ENCODE data around the gene DPRX. TPM values are rescaled to one million over a fixed set of nuclear protein-coding genes. Genes with fewer than 3 reads are reported as not detected.
"Not testable (repeated sequence)": the region's sequence is repeated elsewhere in the genome, so short reads cannot be mapped to it uniquely, and the experiment has no call there.

DPRX gene
- total RNA-seq, 1 donor from 2014 or later: not detected

DNA sequence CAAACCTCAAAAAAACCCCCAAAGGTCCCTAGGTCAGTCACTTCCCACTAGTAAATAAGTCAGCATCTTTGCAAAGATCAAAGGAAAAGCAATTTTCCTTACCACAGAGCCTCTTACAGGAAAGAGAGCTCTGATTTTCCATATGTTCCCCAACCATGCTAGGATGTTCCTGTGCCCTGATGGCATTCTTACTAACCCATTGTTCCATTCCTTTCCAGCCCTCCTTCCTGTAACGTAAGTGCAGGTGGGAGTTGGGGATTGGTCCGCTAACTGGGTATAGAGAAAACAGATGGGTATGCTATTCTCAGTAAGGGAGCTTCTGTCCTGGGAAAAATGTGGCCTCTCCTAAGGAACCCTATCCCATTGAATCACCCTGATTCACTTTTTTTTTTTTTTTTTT, 14.3 kb downstream of the DPRX start:
- intact Hi-C loops (cut with micrococcal nuclease): no loop called here

- intact Hi-C loops (cut with micrococcal nuclease): no loop called here
Observed at GRCh38 chr19:53647350-53647749, 15.6 kb downstream of the DPRX start.

DNA sequence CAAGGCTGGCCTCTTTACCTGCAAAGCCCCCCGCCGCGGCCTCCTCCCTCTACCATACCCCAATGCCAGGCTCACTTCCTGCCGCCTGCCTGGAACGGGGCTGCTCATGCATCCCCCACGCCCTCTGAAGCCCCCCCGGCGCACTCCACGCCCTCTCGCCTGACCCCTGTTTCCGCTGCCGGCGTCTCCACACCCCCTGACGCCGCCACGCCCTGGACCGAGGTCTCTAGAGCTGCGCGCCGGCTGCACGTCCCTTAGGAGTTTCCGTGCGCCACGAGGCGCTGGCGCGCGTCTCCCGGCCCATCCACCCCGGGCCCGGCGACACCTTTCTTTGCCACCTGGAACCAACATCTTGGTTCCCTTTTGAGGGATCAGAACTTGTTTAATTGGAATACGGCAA, 16.0 kb downstream of the DPRX start:
- intact Hi-C loops (cut with micrococcal nuclease): no loop called here

DNA sequence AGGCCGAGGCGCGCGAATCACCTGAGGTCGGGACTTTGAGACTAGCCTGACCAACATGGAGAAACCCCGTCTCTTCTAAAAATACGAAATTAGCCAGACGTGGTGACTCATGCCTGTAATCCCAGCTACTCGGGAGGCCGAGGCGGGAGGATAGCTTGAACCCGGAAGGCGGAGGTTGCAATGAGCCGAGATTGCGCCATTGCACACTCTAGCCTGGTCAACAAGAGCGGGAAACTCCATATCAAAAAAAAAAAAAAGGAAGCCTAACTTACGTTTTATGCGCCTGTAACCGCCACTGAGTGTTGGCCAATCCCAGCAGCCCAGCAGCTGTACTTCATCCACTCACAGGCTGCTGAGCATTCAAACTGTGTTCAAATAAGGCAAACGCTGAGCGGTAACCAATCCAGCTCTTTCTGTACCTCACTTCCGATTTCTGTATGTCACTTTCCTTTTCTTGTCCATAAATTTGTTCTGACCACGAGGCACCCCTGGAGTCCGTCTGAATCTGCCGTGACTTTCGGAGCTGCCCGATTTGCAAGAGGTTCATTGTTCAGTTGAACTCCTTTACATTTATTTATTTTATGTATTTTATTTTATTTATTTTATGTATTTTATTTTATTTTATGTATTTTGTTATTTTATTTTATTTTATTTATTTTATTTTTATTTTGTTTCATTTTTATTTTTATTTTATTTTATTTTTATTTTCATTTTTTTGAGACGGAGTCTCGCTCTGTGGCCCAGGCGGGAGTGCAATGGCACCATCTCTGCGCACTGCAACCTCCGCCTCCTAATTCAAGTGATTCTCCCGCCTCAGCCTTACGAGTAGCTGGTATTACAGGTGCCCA, 18.2 kb downstream of the DPRX start:
- intact Hi-C loops (cut with micrococcal nuclease): no loop called here

DNA sequence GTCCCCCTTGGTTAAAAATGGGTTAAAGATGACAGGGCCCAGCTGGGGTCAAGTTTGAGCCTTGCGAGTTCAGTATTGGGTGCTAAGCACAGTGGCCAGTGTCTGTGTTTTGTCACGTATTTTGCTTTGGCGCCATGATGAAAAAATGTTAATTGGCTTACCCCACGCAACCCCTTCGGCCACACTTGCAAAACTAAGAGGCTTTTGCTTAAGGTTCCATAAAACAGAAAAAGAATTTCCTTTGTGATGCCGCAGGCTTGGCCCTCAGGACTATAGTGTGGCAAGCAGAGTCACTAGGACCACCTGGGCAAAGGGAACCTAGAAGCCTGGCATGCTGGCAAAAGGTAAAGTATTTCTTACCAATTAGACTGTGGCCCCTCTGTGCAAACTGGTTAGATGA, 20.7 kb downstream of the DPRX start:
- intact Hi-C loops (cut with micrococcal nuclease): no loop called here

DNA sequence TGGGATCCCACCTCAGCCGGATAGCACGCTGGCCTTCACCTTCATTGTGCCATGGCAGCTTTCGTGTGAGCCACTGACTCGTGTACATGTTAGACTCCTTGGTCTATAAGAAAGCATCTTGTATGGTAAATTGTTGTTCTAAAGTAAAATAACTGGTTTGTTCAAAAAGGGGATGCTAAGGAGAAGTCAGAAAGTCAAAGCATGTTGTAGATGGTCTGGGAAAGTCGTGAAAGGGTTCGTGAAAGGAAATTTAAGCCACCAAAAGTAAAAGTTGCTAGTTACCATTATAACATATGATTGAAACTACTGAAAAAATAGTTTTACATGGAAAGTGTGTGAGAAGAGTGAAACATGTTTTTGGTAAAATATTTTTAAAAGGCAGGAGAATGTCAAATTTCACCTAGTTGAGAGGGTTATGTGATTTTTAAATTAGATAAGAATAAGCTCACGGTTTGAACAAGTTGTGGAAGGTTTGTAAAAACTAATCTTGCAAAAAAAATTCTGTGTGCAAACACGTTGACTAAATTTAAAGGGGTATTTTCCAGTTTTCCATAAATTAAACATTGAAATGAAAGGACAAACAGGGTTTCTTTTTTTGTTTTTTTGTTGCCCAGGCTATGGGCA, 23.4 kb downstream of the DPRX start:
- intact Hi-C loops (cut with micrococcal nuclease): no loop called here

DNA sequence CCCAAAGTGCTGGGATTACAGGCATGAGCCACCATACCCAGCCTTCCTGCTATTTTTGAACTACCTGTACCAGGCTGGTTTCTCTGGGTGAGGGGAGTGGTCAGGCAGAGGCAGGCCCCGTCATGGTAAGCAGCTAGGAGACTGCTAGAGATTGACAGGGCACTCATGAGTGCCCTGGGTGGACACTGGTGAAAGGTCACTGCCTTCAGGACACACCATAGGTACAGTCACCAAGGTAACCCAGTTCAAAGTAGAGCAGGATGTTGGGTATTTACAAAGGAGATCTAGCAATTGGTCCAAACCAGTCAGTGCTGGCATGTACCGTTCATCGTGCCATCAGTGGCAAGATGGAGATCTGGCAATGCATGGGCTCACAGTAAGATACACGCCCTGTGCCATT, 25.5 kb downstream of the DPRX start:
- intact Hi-C loops (cut with micrococcal nuclease): no loop called here

GRCh38 chr19:53657778-53658177, 26.0 kb downstream of the DPRX start:
- intact Hi-C loops (cut with micrococcal nuclease): no loop called here

DNA sequence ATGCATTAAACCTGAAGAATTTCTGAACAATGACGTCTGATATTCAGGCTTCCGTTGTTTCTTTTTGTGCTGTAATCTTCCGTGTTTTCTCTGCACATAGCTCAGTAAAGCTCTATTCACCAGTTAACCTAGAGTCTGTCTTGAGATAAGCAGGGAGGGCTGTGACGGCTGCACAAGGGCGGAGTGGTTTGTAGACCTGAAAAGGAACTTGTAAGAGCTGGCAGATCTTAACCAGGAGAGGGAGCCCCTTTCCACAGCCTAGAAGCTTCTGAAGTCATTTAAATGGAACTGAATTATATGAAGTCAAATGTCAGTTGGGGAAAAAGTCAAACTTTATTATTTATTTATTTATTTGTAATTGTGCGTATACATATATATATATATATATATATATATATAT, 27.5 kb downstream of the DPRX start:
- intact Hi-C loops (cut with micrococcal nuclease): no loop called here

DNA sequence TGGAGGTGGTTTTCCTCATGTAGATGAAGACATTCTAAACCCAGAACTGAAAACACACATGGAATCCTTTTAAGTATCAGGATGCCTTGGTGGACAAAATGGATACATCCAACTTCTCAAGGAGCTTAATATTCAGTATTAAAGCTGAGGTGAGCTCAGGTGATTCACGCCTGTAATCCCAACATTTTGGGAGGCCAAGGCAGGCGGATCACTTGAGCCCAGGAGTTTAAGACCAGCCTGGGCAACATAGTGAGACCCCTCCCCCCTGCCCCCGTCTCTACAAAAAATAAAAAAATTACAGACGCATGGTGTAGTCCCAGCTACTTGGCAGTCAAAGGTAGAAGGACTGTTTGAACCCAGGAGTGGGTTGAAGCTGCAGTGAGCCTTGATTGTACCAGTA, 28.8 kb downstream of the DPRX start:
- intact Hi-C loops (cut with micrococcal nuclease): no loop called here

GRCh38 chr19:53662209-53662608, 30.4 kb downstream of the DPRX start:
- intact Hi-C loops (cut with micrococcal nuclease): no loop called here

DNA sequence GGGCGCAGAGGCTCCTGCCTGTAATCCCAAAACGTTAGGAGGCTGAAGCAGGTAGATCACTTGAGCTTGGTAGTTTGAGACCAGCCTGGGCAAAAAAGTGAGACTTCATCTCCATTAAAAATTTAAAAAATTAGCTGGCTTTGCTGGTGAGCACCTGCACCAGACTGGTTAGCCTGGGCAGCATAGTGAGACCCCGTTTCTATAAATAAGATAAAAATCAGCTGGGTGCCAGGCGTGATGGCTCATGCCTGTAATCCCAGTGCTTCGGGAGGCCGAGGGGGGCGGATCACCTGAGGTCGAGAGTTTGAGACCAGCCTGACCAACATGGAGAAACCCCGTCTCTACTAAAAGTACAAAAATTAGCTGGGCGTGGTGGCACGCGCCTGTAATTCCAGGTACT, 32.4 kb downstream of the DPRX start:
- intact Hi-C loops (cut with micrococcal nuclease): no loop called here

DNA sequence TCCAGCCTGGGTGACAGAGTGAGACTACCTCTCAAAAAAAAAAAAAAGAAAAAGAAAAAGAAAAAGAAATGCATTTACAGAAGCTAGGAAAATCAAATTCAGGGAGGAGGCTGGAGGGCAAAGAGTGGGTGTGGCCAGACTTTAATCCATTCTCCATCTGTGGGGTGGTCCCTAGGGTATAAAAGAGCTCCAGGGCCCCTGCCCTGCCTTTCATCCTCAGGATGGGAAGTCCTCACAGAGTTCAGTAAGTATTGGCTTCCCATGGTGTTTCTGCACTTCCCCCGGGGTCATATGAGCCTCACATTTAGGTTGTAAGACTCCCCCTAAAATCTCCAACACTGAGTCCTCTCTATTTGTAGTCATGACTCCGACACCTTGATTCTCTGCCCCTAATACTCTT, 33.0 kb downstream of the DPRX start:
- intact Hi-C loops (cut with micrococcal nuclease): no loop called here

- intact Hi-C loops (cut with micrococcal nuclease): not testable (repeated sequence)
Observed at GRCh38 chr19:53666331-53666730, 34.5 kb downstream of the DPRX start.

GRCh38 chr19:53668804-53669203, 37.0 kb downstream of the DPRX start:
- intact Hi-C loops (cut with micrococcal nuclease): not testable (repeated sequence)

GRCh38 chr19:53670345-53670744, 38.5 kb downstream of the DPRX start:
- intact Hi-C loops (cut with micrococcal nuclease): no loop called here

DNA sequence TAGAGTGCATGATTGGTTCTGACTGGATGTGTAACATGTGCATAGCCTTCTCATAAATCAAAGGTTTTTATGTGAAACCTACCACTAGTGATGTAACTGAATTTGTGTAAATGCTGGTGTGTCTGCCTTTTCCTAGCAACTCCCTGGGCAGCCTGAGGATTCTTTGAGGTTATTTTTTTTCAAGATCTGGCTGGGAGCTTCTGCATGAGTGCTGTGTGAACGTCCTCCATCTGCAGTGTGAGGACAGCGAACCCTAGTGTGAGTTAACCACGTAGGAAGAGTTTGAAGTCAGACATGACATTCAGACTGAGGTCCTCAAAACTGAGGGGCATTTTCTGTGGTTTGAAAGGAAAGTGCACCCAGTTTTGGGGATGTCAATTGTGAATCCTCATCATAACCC, 39.9 kb downstream of the DPRX start:
- intact Hi-C loops (cut with micrococcal nuclease): no loop called here

Other genes with a start within 250 kb of the DPRX start
- 10.2 and 13.7 TPM in 2 replicates for gene ZNF765, start 236.8 kb upstream of the DPRX start, total RNA-seq
- 11.6 and 12.7 TPM in 2 replicates for gene ZNF761, start 200.0 kb upstream of the DPRX start, total RNA-seq
- 3.1 and 5.6 TPM in 2 replicates for gene ZNF813, start 164.3 kb upstream of the DPRX start, total RNA-seq
- gene ZNF331, start 93.9 kb upstream of the DPRX start, total RNA-seq: 13.7 and 15.6 TPM in 2 replicates
- gene NLRP12, start 192.3 kb downstream of the DPRX start, total RNA-seq: not detected in 2 replicates
- gene MYADM, start 235.9 kb downstream of the DPRX start, total RNA-seq: 100 and 101 TPM in 2 replicates